UCSD-AML1 (cell line): ENCODE measurements around the gene DSCAML1.

Source experiments
- DNase-seq: peaks from one replicate; lab custom pipeline; 2025; ENCODE audit not compliant: unreplicated experiment; lab: John Stamatoyannopoulos, UW

Gene DSCAML1

GRCh38 chr11:117670443-117670842 is 126.6 kb downstream of the DSCAML1 start:
- DNase-seq: no peak

GRCh38 chr11:117669616-117670015 is 127.4 kb downstream of the DSCAML1 start:
- no peak for DNase-seq

GRCh38 chr11:117669062-117669461 is 128.0 kb downstream of the DSCAML1 start:
- no peak for DNase-seq

DNA sequence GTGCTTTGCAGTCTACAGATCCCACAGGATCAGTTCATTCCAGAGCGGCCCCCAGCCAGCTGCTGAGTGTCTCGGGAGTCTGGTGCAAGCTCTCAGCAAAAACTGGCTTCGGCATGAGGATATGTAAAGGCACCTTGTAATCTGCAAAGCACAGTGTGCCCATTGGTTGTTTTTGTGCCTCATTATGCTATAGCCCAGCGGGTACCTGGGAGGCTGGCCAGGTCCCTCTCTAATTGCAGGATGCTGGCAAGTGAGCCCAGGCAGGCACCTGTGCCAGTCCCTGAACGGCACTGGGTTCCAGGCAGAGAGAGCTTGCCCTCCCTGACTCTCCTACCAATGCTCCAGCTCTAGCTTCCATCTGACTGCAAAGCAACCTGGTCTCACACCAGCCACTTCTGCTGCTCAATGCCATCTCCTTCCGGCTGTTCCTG is 128.7 kb downstream of the DSCAML1 start:
- DNase-seq: no peak

GRCh38 chr11:117664897-117665296 is 132.1 kb downstream of the DSCAML1 start:
- DNase-seq: peak; percentile 36

- DNase-seq: no peak
These were observed 133.2 kb downstream of the DSCAML1 start for GRCh38 chr11:117663821-117664220.

GRCh38 chr11:117663414-117663813 is 133.6 kb downstream of the DSCAML1 start:
- no peak for DNase-seq

DNA sequence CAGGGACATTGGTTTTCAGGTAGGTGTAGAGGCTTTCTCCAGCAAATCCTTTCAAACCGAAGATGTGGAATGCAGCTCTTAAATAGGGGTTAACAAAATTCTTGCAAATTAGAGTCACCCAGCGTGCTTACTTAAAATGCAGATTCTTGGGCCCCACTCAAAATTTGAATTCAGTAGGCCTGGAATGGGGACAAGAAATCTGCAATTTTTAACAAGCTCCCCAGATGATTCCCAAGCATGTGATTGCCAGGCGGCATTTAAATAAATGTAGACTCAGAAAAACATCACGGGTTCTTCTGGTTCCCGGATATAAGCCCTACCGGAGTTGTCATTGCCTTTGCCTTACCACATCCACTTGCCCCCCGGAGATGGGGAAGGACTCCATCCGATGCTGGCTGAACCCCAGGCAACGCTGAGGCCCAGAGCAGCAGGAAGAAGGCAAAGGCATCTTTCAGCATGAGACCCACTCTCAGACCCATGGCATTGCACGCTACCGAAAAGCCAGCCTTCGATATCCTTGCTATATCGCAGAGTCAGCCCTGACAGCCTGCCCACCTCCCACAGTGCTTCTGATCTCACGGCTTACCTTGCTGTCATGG is 134.2 kb downstream of the DSCAML1 start:
- DNase-seq: no peak

- DNase-seq: no peak
These were observed 134.8 kb downstream of the DSCAML1 start for GRCh38 chr11:117662255-117662654.

- no peak for DNase-seq
These were observed 138.2 kb downstream of the DSCAML1 start for GRCh38 chr11:117658809-117659208.

DNA sequence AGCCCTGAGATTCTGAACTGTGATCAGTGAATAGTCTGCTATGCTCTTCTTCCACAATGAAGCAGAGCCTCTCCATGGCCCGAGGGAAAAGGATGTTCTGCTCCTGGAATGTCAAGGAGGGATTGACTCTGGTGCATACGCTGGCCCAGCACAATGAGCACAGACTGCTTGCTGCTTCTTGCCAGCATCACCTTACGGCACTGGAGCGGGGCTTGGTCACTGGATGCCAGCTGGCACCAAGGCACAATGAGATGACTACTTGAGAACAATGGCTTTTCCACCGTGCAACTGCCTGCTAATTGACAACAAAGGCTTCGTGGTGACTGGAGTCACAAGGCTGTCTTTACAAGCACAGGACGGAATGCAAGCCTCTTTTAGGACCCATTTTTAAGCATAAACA is 139.2 kb downstream of the DSCAML1 start:
- DNase-seq: no peak

GRCh38 chr11:117654281-117655255 is 142.4 kb downstream of the DSCAML1 start:
- DNase-seq: no peak

- no peak for DNase-seq
These were observed 144.5 kb downstream of the DSCAML1 start for GRCh38 chr11:117652521-117652920.

DNA sequence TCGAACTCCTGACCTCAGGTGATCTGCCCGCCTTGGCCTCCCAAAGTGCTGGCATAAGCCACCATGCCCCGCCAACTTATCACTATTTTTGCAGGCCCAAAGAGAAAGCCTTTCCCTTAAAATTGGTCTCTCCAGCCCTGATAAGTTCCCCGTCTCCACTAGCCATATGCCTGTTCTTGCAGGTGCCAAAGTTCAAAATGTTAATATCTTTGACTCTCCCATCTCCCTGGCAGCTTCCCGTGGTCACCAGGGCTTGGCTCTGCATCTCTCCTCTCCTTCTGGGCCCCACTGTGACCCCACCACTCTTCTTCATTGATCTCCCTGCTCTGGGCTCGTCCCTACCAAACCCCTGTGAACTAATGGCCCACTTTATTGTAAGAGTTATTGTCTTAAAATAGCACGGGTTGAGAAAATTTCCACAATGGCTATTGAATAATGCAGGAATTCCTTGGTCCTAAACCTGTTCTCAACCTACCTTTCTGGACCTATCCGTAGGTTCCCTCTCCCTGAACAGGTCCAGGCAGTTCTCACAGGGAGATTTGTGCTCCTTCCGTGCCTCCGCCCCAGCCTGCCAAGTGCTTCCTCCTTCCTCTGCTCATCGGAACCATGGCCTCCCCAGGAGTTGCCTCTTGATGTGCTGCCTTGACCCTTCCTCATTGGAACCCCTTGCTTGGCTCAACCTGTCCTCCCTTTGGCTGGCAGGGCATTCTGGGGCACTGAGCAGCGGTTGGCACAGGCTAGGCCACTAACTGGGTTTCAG is 147.5 kb downstream of the DSCAML1 start:
- no peak for DNase-seq

- no peak for DNase-seq
These were observed 149.1 kb downstream of the DSCAML1 start for GRCh38 chr11:117647872-117648271.

- DNase-seq: no peak
These were observed 149.8 kb downstream of the DSCAML1 start for GRCh38 chr11:117647207-117647606.

GRCh38 chr11:117646411-117646810 is 150.6 kb downstream of the DSCAML1 start:
- no peak for DNase-seq

DNA sequence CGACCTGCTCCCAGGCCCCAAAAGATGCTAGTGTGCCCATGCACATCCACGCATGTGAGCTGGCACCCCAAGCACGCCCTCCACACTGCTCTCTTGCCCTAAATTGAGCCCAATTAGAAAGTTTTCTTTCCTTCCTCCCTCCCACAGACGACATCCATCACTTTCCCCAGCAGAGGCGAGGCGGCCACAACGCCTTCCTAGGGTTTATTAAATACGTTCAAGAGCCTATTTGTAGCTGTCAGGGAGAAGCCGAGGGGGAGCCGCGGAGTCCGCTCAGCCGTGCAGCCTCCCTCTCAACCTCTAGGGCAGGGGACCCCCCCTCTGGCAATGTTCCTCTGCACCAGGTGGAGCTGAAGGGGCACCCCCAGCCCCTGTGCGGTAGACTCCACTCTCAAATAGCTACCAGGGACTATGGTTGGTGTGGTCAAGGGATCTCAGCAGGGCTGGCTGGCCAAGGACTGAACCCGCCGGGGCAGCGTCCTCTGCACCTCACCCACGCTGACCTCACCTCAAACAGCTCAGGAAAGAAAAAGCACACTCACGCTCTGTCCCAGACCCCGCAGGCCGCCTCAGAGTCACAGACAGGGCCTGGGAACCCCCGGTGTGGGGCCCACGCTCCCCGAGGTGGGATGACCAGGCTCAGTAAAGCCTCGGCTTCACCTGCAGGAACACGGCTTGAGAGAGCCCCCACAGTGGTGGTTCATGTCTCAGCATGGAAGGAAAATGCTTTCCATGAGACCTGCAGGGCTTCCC is 152.4 kb downstream of the DSCAML1 start:
- DNase-seq: no peak

- DNase-seq: no peak
These were observed 153.3 kb downstream of the DSCAML1 start for GRCh38 chr11:117643606-117644300.

GRCh38 chr11:117642835-117643234 is 154.2 kb downstream of the DSCAML1 start:
- no peak for DNase-seq
